ENCODE data around the gene PEX6. TPM values are rescaled to one million over a fixed set of nuclear protein-coding genes. Genes with fewer than 3 reads are reported as not detected.

The PEX6 gene
- total and polyA plus RNA-seq, 2 donors (not counting 3 experiments of a cell fraction or from before 2014, with no cell fraction given), result 9.9 to 11.2 TPM

GRCh38 chr6:42938428-42938796 is 40.6 kb downstream of the PEX6 start:
- H2AFZ ChIP-seq (ENCODE audit: low read depth, low read length), result no peak overlapping the region
- intact Hi-C loops (cut with micrococcal nuclease), result no loop called here
- no peak overlapping the region for H3K9ac ChIP-seq (replicated peaks; ENCODE audit: extremely low read depth, insufficient read depth, low read length)

GRCh38 chr6:42937548-42938427 is 41.2 kb downstream of the PEX6 start:
- no peaks in the 10 kb centered on the region for H3K9me3 ChIP-seq (replicated peaks; ENCODE audit: control insufficient read depth, insufficient read depth, low read length)
- H4K20me1 ChIP-seq (replicated peaks; ENCODE audit: control insufficient read depth, extremely low read depth, insufficient read depth, low read length), result no peaks in the 10 kb centered on the region
- FAIRE-seq (no peak), DNase-seq (ENCODE audit: low read depth, low spot score) (no peak)
- ChIA-PET POLR2A (no interaction called here), CTCF (interaction anchor here (1.5 kb wide), 1 partner anchor 8 kb away, joined by 3 read pairs; no protein-coding TSS in a partner anchor)
- H3K27me3 ChIP-seq (ENCODE audit: control insufficient read depth in 2 of 2, insufficient read depth in 2 of 2, low read length in 2 of 2), result no peaks in the 10 kb centered on the region
- H3K36me3 ChIP-seq (ENCODE audit: control insufficient read depth in 2 of 2, extremely low read depth in 1 of 2, insufficient read depth in 2 of 2, low read length in 2 of 2), result peaks cover 5 to 38% of the 10 kb centered on the region in 2 experiments
- H3K79me2 ChIP-seq (ENCODE audit: control insufficient read depth, insufficient read depth, low read length), result peaks cover 10% of the 10 kb centered on the region
- H2AFZ ChIP-seq (ENCODE audit: low read depth, low read length), result no peak overlapping the region
- H3K4me2 ChIP-seq (ENCODE audit: insufficient read depth, low read length), result no peak overlapping the region
- intact Hi-C loops (cut with micrococcal nuclease) (no loop called here), dilution Hi-C loops (cut with MboI; ENCODE audit: extremely low pct_ligation_motif_present, low sequenced_read_pairs) (no loop called here)
- TF ChIP-seq EZH2 (IDR thresholded peaks at IDR 0.05; ENCODE audit: borderline replicate concordance, low read depth, low read length, severe bottlenecking) (no peak), MAX (IDR thresholded peaks at IDR 0.05; ENCODE audit: insufficient read depth, insufficient read length) (no peak), FOS (IDR thresholded peaks at IDR 0.05; ENCODE audit: borderline replicate concordance, insufficient read depth, low read length) (no peak), POLR2A (IDR thresholded peaks at IDR 0.05; ENCODE audit: low read depth, low read length) (no peak), JUN (IDR thresholded peaks at IDR 0.05; ENCODE audit: borderline replicate concordance, insufficient read depth, insufficient read length, low read depth) (no peak), MYC (IDR thresholded peaks at IDR 0.05; ENCODE audit: low read depth, low read length) (no peak), GATA2 (IDR thresholded peaks at IDR 0.05; ENCODE audit: insufficient read depth, insufficient read length, low read depth, low read length) (no peak), POLR2AphosphoS5 (IDR thresholded peaks at IDR 0.05; ENCODE audit: insufficient read depth, low read depth, low read length) (no peak), CTCF (IDR thresholded peaks at IDR 0.05; ENCODE audit: extremely low read depth in 1 of 2, insufficient read depth in 1 of 2, low read depth in 1 of 2, low read length in 2 of 2) (no peak)
- peaks cover 9% of the 10 kb centered on the region for H3K4me1 ChIP-seq (ENCODE audit: control insufficient read depth, extremely low read depth, insufficient read depth, low read length)
- H3K27ac ChIP-seq (ENCODE audit: insufficient read depth, low read depth, low read length), result no peak overlapping the region
- H3K9me1 ChIP-seq (replicated peaks; ENCODE audit: control insufficient read depth, extremely low read depth, insufficient read depth, low read length), result no peaks in the 10 kb centered on the region
- no peak overlapping the region for H3K4me3 ChIP-seq (replicated peaks in 1 of 3; ENCODE audit: insufficient read depth in 1 of 3, low read depth in 1 of 3, low read length in 3 of 3)
- no peak overlapping the region for H3K9ac ChIP-seq (replicated peaks; ENCODE audit: extremely low read depth, insufficient read depth, low read length)
- BruUV-seq (replicated peaks), result no TSS peak

More at GRCh38 chr6:42938428-42938796, 40.6 kb downstream of the PEX6 start:
- DNase-seq (ENCODE audit: low read depth, low spot score) (no peak), FAIRE-seq (no peak)
- Histone ChIP-seq H3K4me1 (ENCODE audit: control insufficient read depth, extremely low read depth, insufficient read depth, low read length) (peaks cover 9% of the 10 kb centered on the region), H3K4me3 (replicated peaks in 1 of 3; ENCODE audit: insufficient read depth in 1 of 3, low read depth in 1 of 3, low read length in 3 of 3) (no peak overlapping the region), H3K36me3 (ENCODE audit: control insufficient read depth in 2 of 2, extremely low read depth in 1 of 2, insufficient read depth in 2 of 2, low read length in 2 of 2) (peaks cover 5 to 38% of the 10 kb centered on the region in 2 experiments), H4K20me1 (replicated peaks; ENCODE audit: control insufficient read depth, extremely low read depth, insufficient read depth, low read length) (no peaks in the 10 kb centered on the region), H3K9me3 (replicated peaks; ENCODE audit: control insufficient read depth, insufficient read depth, low read length) (no peaks in the 10 kb centered on the region), H3K79me2 (ENCODE audit: control insufficient read depth, insufficient read depth, low read length) (peaks cover 4% of the 10 kb centered on the region), H3K27ac (ENCODE audit: insufficient read depth, low read depth, low read length) (no peak overlapping the region), H3K9me1 (replicated peaks; ENCODE audit: control insufficient read depth, extremely low read depth, insufficient read depth, low read length) (no peaks in the 10 kb centered on the region), H3K27me3 (ENCODE audit: control insufficient read depth in 2 of 2, insufficient read depth in 2 of 2, low read length in 2 of 2) (no peaks in the 10 kb centered on the region), H3K4me2 (ENCODE audit: insufficient read depth, low read length) (no peak overlapping the region)
- dilution Hi-C loops (cut with MboI; ENCODE audit: extremely low pct_ligation_motif_present, low sequenced_read_pairs), result no loop called here
- BruUV-seq (replicated peaks), result no TSS peak
- TF ChIP-seq FOS (IDR thresholded peaks at IDR 0.05; ENCODE audit: borderline replicate concordance, insufficient read depth, low read length) (no peak), MAX (IDR thresholded peaks at IDR 0.05; ENCODE audit: insufficient read depth, insufficient read length) (no peak), EZH2 (IDR thresholded peaks at IDR 0.05; ENCODE audit: borderline replicate concordance, low read depth, low read length, severe bottlenecking) (no peak), POLR2AphosphoS5 (IDR thresholded peaks at IDR 0.05; ENCODE audit: insufficient read depth, low read depth, low read length) (no peak), POLR2A (IDR thresholded peaks at IDR 0.05; ENCODE audit: low read depth, low read length) (no peak), GATA2 (IDR thresholded peaks at IDR 0.05; ENCODE audit: insufficient read depth, insufficient read length, low read depth, low read length) (no peak)
- CTCF ChIA-PET, result no interaction called here
- POLR2A ChIA-PET, result no interaction called here

Data from endothelial cell of umbilical vein (primary cell).